Measurements from ENCODE around the gene KHK.

DNA sequence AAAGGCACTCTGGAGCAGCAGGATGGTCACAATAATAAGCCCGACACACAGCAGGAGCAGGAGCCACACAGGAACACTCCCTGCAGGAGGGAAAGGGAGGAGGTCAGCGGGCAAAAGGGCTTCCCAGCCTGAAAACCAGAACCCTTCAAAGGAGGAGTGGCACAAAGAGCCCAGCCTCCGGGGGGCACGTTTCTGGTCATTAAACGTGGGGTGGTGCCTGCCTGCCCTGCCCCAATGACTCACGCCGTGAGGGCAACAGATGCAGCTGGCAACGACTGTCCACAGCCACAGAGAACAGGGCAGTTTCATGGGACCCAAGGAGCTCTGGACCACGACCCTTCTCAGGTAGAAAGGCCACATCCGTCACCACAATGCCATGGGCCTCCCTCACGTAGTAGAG lies 44.9 kb downstream of the KHK start:
- no peak for TF ChIP-seq EP300 (IDR thresholded peaks at IDR 0.05)
- TF ChIP-seq, protein P1, sequence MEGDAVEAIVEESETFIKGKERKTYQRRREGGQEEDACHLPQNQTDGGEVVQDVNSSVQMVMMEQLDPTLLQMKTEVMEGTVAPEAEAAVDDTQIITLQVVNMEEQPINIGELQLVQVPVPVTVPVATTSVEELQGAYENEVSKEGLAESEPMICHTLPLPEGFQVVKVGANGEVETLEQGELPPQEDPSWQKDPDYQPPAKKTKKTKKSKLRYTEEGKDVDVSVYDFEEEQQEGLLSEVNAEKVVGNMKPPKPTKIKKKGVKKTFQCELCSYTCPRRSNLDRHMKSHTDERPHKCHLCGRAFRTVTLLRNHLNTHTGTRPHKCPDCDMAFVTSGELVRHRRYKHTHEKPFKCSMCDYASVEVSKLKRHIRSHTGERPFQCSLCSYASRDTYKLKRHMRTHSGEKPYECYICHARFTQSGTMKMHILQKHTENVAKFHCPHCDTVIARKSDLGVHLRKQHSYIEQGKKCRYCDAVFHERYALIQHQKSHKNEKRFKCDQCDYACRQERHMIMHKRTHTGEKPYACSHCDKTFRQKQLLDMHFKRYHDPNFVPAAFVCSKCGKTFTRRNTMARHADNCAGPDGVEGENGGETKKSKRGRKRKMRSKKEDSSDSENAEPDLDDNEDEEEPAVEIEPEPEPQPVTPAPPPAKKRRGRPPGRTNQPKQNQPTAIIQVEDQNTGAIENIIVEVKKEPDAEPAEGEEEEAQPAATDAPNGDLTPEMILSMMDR (IDR thresholded peaks at IDR 0.05) = no peak
- no peak for TF ChIP-seq POLR2A (IDR thresholded peaks at IDR 0.05)
